GM12891 (cell line): Measurements from ENCODE around the gene PIK3R5.

Experiments
- DNase-seq: peaks from one replicate; pipeline ENCODE4 v3.0.0; 2011; ENCODE audit warnings: low spot score; ENCODE audit not compliant: insufficient read length
- FAIRE-seq: peaks from 2 replicates; lab custom pipeline; 2011; peaks lifted over from hg19 to GRCh38; lab: Jason Lieb, UNC
- PAX5 ChIP-seq: IDR thresholded peaks from 2 replicates; pipeline ENCODE4 v1.6.1; 2011; ENCODE audit warnings: low read length, moderate library complexity, mild to moderate bottlenecking; ENCODE audit not compliant: insufficient read depth, severe bottlenecking
- POLR2A ChIP-seq: IDR thresholded peaks from 2 replicates; pipeline ENCODE4 v1.6.1; 2011; ENCODE audit warnings: low read depth, low read length, control low read depth
- POLR2AphosphoS5 ChIP-seq: IDR thresholded peaks from 2 replicates; pipeline ENCODE4 v1.6.1; 2011; ENCODE audit warnings: low read depth, low read length, control low read depth
- POU2F2 ChIP-seq: IDR thresholded peaks from 2 replicates; pipeline ENCODE4 v1.6.1; 2011; ENCODE audit warnings: low read depth, mild to moderate bottlenecking, control low read depth, low read length, moderate library complexity
- SPI1 ChIP-seq: IDR thresholded peaks from 2 replicates; pipeline ENCODE4 v1.6.1; 2011; ENCODE audit warnings: low read depth, low read length, control low read depth
- TAF1 ChIP-seq: IDR thresholded peaks from 2 replicates; pipeline ENCODE4 v1.6.1; 2011; ENCODE audit warnings: low read depth, low read length, control low read depth

PIK3R5 gene

GRCh38 chr17:8956465-8956902, 9.0 kb downstream of the PIK3R5 start:
- TF ChIP-seq POLR2AphosphoS5 (0 out of 2 replicates have a peak, but pooled peaks have one; percentile 17), SPI1 (no peak), POLR2A (peak; percentile 37; the same call in 1 of the 2 replicates), PAX5 (no peak)
- DNase-seq (no peak), FAIRE-seq (peak; percentile 98)

GRCh38 chr17:8955021-8955959, 10.2 kb downstream of the PIK3R5 start:
- DNase-seq (no peak), FAIRE-seq (peak; percentile 78)
- peak; percentile 83 for TF ChIP-seq SPI1
- no peak for TF ChIP-seq TAF1

- TF ChIP-seq PAX5 (no peak), POU2F2 (peak; percentile 57; the same call in 1 of the 2 replicates), SPI1 (peak; percentile 45; the same call in 1 of the 2 replicates), TAF1 (no peak; the same call in 1 of the 2 replicates), POLR2AphosphoS5 (no peak; the same call in 1 of the 2 replicates), POLR2A (0 out of 2 replicates have a peak, but pooled peaks have one; percentile 14)
- no peak for DNase-seq
- FAIRE-seq = peak; percentile 90
These were observed 11.2 kb downstream of the PIK3R5 start for GRCh38 chr17:8954339-8954738.

GRCh38 chr17:8953156-8953885, 12.2 kb downstream of the PIK3R5 start:
- peak; percentile 70 for FAIRE-seq
- TF ChIP-seq PAX5 (no peak), SPI1 (no peak), POU2F2 (no peak), TAF1 (no peak), POLR2A (no peak), POLR2AphosphoS5 (no peak)
- no peak for DNase-seq

GRCh38 chr17:8952191-8952590, 13.3 kb downstream of the PIK3R5 start:
- TF ChIP-seq POU2F2 = no peak
- DNase-seq (no peak), FAIRE-seq (peak; percentile 64)

- TF ChIP-seq SPI1 (no peak), POLR2AphosphoS5 (no peak)
- FAIRE-seq = peak; percentile 81
- DNase-seq = no peak
These were observed 14.3 kb downstream of the PIK3R5 start for GRCh38 chr17:8951206-8951605.

GRCh38 chr17:8949061-8949661, 16.3 kb downstream of the PIK3R5 start:
- TF ChIP-seq PAX5 = no peak
- peak; percentile 56; the same call in 1 of the 2 replicates for TF ChIP-seq SPI1
- TF ChIP-seq POLR2AphosphoS5 = no peak
- TF ChIP-seq POU2F2 = no peak
- no peak for TF ChIP-seq TAF1
- TF ChIP-seq POLR2A = no peak
- no peak for DNase-seq
- peak; percentile 81 for FAIRE-seq

GRCh38 chr17:8948462-8948861, 17.0 kb downstream of the PIK3R5 start:
- FAIRE-seq = peak; percentile 33
- TF ChIP-seq POLR2AphosphoS5 = no peak
- 0 out of 2 replicates have a peak, but pooled peaks have one; percentile 8 for TF ChIP-seq SPI1
- DNase-seq = no peak

GRCh38 chr17:8947201-8947600, 18.3 kb downstream of the PIK3R5 start:
- DNase-seq (no peak), FAIRE-seq (no peak)
- TF ChIP-seq POU2F2 = no peak
- TF ChIP-seq TAF1 = no peak
- no peak for TF ChIP-seq SPI1
- TF ChIP-seq POLR2AphosphoS5 = no peak
- TF ChIP-seq PAX5 = no peak
- TF ChIP-seq POLR2A = no peak

GRCh38 chr17:8946476-8946875, 19.0 kb downstream of the PIK3R5 start:
- FAIRE-seq = no peak

More at GRCh38 chr17:8946476-8946875, 19.0 kb downstream of the PIK3R5 start:
- DNase-seq = no peak
- TF ChIP-seq POU2F2 = no peak
- no peak for TF ChIP-seq SPI1
- no peak for TF ChIP-seq POLR2A
- no peak for TF ChIP-seq POLR2AphosphoS5
- TF ChIP-seq PAX5 = no peak
- TF ChIP-seq TAF1 = no peak
